ENCODE data around the gene CETP. TPM values are rescaled to one million over a fixed set of nuclear protein-coding genes. Genes with fewer than 3 reads are reported as not detected.

Gene CETP
- total RNA-seq, 4 donors from 2014 or later = 0.40 to 4.0 (median 1.7) TPM

- TF ChIP-seq, protein P1, sequence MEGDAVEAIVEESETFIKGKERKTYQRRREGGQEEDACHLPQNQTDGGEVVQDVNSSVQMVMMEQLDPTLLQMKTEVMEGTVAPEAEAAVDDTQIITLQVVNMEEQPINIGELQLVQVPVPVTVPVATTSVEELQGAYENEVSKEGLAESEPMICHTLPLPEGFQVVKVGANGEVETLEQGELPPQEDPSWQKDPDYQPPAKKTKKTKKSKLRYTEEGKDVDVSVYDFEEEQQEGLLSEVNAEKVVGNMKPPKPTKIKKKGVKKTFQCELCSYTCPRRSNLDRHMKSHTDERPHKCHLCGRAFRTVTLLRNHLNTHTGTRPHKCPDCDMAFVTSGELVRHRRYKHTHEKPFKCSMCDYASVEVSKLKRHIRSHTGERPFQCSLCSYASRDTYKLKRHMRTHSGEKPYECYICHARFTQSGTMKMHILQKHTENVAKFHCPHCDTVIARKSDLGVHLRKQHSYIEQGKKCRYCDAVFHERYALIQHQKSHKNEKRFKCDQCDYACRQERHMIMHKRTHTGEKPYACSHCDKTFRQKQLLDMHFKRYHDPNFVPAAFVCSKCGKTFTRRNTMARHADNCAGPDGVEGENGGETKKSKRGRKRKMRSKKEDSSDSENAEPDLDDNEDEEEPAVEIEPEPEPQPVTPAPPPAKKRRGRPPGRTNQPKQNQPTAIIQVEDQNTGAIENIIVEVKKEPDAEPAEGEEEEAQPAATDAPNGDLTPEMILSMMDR (IDR thresholded peaks at IDR 0.05) = no peak
- no peak for TF ChIP-seq POLR2A (IDR thresholded peaks at IDR 0.05)
Observed at GRCh38 chr16:57016301-57016700, 54.6 kb downstream of the CETP start.

GRCh38 chr16:57016831-57017230 lies 55.1 kb downstream of the CETP start:
- Histone ChIP-seq H3K9me3 (no peaks in the 10 kb centered on the region), H3K4me1 (no peaks in the 10 kb centered on the region), H3K27me3 (no peaks in the 10 kb centered on the region), H3K4me3 (replicated peaks in 1 of 3) (no peak overlapping the region), H3K27ac (no peak overlapping the region), H3K36me3 (peaks cover 0 to 10% of the 10 kb centered on the region in 2 donors)
- no peak for TF ChIP-seq POLR2A (IDR thresholded peaks at IDR 0.05)
- TF ChIP-seq, protein P1 (IDR thresholded peaks at IDR 0.05) = no peak
- intact Hi-C loops (cut with DNase I) = no loop called here
- WGBS, 2 donors = 80 to 81% methylated on average over 6 of the region's 6 CpGs
- DNase-seq = no peak

More at GRCh38 chr16:57016301-57016700, 54.6 kb downstream of the CETP start:
- H3K36me3 ChIP-seq = peaks cover 0 to 4% of the 10 kb centered on the region in 2 donors
- no peaks in the 10 kb centered on the region for H3K4me1 ChIP-seq
- H3K9me3 ChIP-seq = no peaks in the 10 kb centered on the region
- WGBS, 2 donors = 93 to 95% methylated on average over 6 of the region's 6 CpGs
- no peak overlapping the region for H3K4me3 ChIP-seq (replicated peaks in 1 of 3)
- H3K27me3 ChIP-seq = no peaks in the 10 kb centered on the region
- H3K27ac ChIP-seq = no peak overlapping the region
- DNase-seq = no peak
- intact Hi-C loops (cut with DNase I) = no loop called here

DNA sequence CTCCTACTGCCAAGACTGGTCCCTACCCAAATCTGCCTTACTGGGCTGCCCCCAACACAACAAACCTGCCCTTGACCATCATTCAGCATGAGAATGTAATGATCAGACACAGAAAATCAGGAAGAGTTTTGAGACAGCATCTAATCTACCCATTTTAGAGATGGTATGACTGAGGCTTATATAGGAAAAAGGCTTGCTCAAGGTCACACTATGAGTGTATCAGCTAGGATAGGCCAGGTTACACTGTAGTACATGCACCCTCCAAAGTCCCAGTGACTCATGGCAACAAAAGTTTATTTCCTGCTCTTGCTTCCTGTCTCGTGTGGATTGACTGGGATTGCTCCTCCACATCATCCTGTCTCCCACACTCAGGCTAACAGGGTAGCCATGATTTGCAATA lies 55.5 kb downstream of the CETP start:
- Histone ChIP-seq H3K4me1 (no peaks in the 10 kb centered on the region), H3K27ac (no peak overlapping the region), H3K4me3 (replicated peaks in 1 of 3) (no peak overlapping the region), H3K27me3 (no peaks in the 10 kb centered on the region), H3K36me3 (peaks cover 0 to 10% of the 10 kb centered on the region in 2 donors), H3K9me3 (no peaks in the 10 kb centered on the region)
- intact Hi-C loops (cut with DNase I) = no loop called here
- 58 to 67% methylated on average over 1 of the region's 1 CpG for WGBS, 2 donors
- TF ChIP-seq POLR2A (IDR thresholded peaks at IDR 0.05) = no peak
- TF ChIP-seq, protein P1 (IDR thresholded peaks at IDR 0.05) = no peak
- DNase-seq = no peak

- Histone ChIP-seq H3K36me3 (peaks cover 0 to 10% of the 10 kb centered on the region in 2 donors), H3K4me3 (replicated peaks in 1 of 3) (no peak overlapping the region), H3K27ac (no peak overlapping the region), H3K4me1 (no peaks in the 10 kb centered on the region), H3K27me3 (no peaks in the 10 kb centered on the region), H3K9me3 (no peaks in the 10 kb centered on the region)
- 77 to 78% methylated on average over 2 of the region's 2 CpGs for WGBS, 2 donors
- no peak for TF ChIP-seq POLR2A (IDR thresholded peaks at IDR 0.05)
- TF ChIP-seq, protein P1 (IDR thresholded peaks at IDR 0.05) = no peak
- intact Hi-C loops (cut with DNase I) = no loop called here
- DNase-seq = no peak
Observed at GRCh38 chr16:57019746-57020145, 58.0 kb downstream of the CETP start.

- WGBS, 2 donors = 87 to 88% methylated on average over 7 of the region's 8 CpGs
- peaks cover 0 to 10% of the 10 kb centered on the region in 2 donors for H3K36me3 ChIP-seq
- no peak overlapping the region for H3K27ac ChIP-seq
- intact Hi-C loops (cut with DNase I) = no loop called here
- no peaks in the 10 kb centered on the region for H3K9me3 ChIP-seq
- no peak for DNase-seq
- no peaks in the 10 kb centered on the region for H3K27me3 ChIP-seq
- H3K4me3 ChIP-seq (replicated peaks in 1 of 3) = no peak overlapping the region
- H3K4me1 ChIP-seq = no peaks in the 10 kb centered on the region
- TF ChIP-seq, protein P1 (IDR thresholded peaks at IDR 0.05) = no peak
- TF ChIP-seq POLR2A (IDR thresholded peaks at IDR 0.05) = no peak
Observed at GRCh38 chr16:57020651-57021050, 58.9 kb downstream of the CETP start.

Measured in thyroid gland (tissue), 4 donors.